ENCODE results near the gene BPIFB6.

- TF ChIP-seq CTCF (IDR thresholded peaks at IDR 0.05), result no peak
- no peak for TF ChIP-seq TCF7L2 (IDR thresholded peaks at IDR 0.05; ENCODE audit: low read depth, low read length)
Observed at GRCh38 chr20:33031531-33031930, at the start of gene BPIFB6.

Measured in Panc1 (cell line).